Measurements from ENCODE around the gene TUT7. TPM values are rescaled to one million over a fixed set of nuclear protein-coding genes. Genes with fewer than 3 reads are reported as not detected.

Gene TUT7
- total RNA-seq, 3 donors from 2014 or later: 30.7 to 49.1 (median 36.8) TPM

DNA sequence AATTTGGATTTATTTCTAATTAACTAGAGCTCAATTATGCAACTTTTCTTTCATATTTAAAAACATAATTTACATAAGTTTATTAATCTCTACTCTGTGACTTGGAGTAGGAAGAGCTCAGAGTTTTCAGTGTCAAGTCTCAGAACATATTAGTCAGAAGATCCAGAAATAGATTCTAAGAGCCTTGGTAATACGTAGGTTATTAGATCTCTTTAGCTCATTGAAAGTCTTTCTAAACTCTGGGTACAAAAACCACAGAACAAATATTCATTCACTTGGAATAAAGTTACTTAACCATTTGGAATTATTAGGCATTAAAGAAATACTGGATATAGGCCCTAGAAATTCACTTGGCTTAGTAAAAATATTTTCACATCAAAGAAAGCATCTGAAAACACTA, 45.5 kb downstream of the TUT7 start:
- H3K4me1 ChIP-seq (ENCODE audit: low read depth): no peaks in the 10 kb centered on the region
- ATAC-seq (no peak), DNase-seq (no peak)
- no peak overlapping the region for H3K4me3 ChIP-seq
- H3K36me3 ChIP-seq (ENCODE audit: low read depth): peaks cover 7% of the 10 kb centered on the region
- intact Hi-C loops (cut with DNase I, micrococcal nuclease): no loop called here
- H3K9me3 ChIP-seq: no peaks in the 10 kb centered on the region
- TF ChIP-seq, protein P1, sequence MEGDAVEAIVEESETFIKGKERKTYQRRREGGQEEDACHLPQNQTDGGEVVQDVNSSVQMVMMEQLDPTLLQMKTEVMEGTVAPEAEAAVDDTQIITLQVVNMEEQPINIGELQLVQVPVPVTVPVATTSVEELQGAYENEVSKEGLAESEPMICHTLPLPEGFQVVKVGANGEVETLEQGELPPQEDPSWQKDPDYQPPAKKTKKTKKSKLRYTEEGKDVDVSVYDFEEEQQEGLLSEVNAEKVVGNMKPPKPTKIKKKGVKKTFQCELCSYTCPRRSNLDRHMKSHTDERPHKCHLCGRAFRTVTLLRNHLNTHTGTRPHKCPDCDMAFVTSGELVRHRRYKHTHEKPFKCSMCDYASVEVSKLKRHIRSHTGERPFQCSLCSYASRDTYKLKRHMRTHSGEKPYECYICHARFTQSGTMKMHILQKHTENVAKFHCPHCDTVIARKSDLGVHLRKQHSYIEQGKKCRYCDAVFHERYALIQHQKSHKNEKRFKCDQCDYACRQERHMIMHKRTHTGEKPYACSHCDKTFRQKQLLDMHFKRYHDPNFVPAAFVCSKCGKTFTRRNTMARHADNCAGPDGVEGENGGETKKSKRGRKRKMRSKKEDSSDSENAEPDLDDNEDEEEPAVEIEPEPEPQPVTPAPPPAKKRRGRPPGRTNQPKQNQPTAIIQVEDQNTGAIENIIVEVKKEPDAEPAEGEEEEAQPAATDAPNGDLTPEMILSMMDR (IDR thresholded peaks at IDR 0.05): no peak

DNA sequence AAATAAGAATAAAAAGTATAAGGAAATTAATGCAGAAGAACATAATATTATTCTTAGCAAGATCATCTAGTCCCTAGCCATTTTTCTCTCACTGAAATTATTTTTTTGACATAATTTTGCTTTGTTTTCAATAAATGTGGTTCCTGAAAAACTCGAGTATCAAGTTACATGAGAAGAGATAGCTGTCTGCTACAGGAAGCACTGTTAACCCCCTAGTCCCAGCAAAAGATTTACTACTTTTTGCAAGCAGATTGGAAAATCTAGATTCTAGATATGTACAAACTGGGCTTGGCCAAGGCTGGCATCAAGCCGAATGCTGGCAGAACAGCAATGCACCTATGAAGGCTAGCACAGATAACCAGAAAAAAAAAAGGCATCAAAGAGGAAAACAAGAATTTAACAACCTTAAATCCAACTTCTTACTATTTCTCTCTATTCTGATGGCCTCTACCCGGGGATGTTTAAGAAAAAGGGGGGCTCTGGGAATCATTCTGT, 49.9 kb downstream of the TUT7 start:
- peaks cover 26% of the 10 kb centered on the region for H3K36me3 ChIP-seq (ENCODE audit: low read depth)
- no peak overlapping the region for H3K4me3 ChIP-seq
- ATAC-seq (no peak), DNase-seq (peak in 1 of 3 donors; percentile 32)
- TF ChIP-seq, protein P1 (IDR thresholded peaks at IDR 0.05): no peak
- no peaks in the 10 kb centered on the region for H3K4me1 ChIP-seq (ENCODE audit: low read depth)
- H3K9me3 ChIP-seq: no peaks in the 10 kb centered on the region
- intact Hi-C loops (cut with DNase I, micrococcal nuclease): no loop called here

DNA sequence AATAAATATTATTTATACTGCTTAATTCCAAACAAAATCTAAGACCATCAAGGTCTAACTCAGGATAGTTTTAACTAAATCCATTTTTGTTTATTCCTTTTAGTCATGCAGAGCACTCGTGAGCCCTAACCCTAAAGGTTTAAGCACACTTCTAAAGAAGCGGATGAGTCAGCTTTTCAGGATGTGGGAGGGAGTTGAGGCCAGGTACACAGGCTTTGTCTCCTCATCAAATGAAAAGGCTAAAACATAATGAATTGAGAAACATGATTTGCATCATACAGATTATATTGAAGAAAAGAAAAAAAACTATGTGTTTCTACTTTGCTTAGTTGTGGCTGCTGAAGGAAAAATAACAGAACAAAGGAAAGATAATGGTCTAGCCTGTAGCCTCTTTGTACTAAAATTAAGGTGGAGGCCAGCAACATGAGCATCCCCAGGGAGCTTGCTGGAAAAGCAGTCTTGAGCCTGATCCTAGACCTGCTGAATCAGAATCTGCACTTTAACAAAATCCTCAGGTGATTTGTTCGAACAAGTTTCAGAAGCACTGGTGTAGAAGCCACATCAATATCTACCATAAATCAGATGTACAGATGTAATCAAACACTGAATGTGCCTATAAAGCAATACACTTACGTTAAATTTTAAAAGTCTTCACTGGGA, 50.8 kb downstream of the TUT7 start:
- no peak for ATAC-seq
- no peaks in the 10 kb centered on the region for H3K4me1 ChIP-seq (ENCODE audit: low read depth)
- peaks cover 22% of the 10 kb centered on the region for H3K36me3 ChIP-seq (ENCODE audit: low read depth)
- TF ChIP-seq, protein P1 (IDR thresholded peaks at IDR 0.05): no peak
- DNase-seq: no peak
- H3K4me3 ChIP-seq: no peak overlapping the region
- intact Hi-C loops (cut with DNase I, micrococcal nuclease): no loop called here
- no peaks in the 10 kb centered on the region for H3K9me3 ChIP-seq

DNA sequence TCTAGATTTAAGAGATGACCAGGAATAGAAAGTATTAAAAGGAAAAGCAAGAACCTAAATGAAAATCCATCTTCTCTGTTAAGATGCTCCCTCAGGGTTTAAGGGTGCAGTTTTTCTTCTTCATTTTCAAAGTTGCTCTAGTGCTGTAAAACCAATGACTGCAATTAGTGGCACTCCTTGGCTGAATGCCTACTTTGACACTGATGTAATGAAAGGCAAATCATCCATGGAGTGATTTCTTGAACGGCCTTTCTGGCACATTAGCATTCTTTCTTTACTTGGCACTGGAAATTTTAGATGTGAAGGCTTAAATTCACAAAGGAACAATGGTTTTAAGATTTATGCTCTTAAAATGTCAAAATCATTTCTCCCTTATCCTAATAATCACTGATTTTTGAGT, 52.5 kb downstream of the TUT7 start:
- H3K9me3 ChIP-seq: no peaks in the 10 kb centered on the region
- H3K4me3 ChIP-seq: no peak overlapping the region
- TF ChIP-seq, protein P1 (IDR thresholded peaks at IDR 0.05): no peak
- ATAC-seq (no peak), DNase-seq (no peak)
- intact Hi-C loops (cut with DNase I, micrococcal nuclease): no loop called here
- no peaks in the 10 kb centered on the region for H3K4me1 ChIP-seq (ENCODE audit: low read depth)
- peaks cover 19% of the 10 kb centered on the region for H3K36me3 ChIP-seq (ENCODE audit: low read depth)

DNA sequence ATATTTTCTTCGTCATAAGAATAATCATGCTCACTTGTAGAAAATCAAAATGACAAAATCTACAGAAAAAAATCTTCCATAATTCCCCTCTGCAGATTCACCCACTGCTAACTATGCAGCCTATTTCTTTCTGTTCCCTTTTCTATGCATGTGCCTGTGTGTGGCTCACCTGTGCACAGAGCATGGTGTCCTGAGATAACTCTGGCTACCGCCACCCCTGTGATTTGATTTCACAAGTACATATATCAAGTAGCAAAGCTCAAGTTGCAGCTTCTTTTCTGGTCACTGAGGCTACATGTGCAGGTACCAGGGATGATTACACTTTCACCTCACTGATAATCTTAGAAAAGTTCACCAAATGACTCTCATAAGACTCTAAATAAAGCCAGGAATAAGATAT, 53.5 kb downstream of the TUT7 start:
- ATAC-seq: no peak
- no peak overlapping the region for H3K4me3 ChIP-seq
- intact Hi-C loops (cut with DNase I, micrococcal nuclease): no loop called here
- no peak for DNase-seq
- H3K36me3 ChIP-seq (ENCODE audit: low read depth): peaks cover 19% of the 10 kb centered on the region
- H3K4me1 ChIP-seq (ENCODE audit: low read depth): no peaks in the 10 kb centered on the region
- H3K9me3 ChIP-seq: no peaks in the 10 kb centered on the region
- TF ChIP-seq, protein P1 (IDR thresholded peaks at IDR 0.05): no peak
